Right lobe of liver (tissue), 4 donors: ENCODE data around the gene PSMD2.
"Not testable (repeated sequence)": the region's sequence is repeated elsewhere in the genome, so short reads cannot be mapped to it uniquely, and the experiment has no call there.

ENCODE experiments used
- POLR2A ChIP-seq: fragments of 450-650 bp; IDR thresholded peaks from one replicate; pipeline ENCODE4 v1.6.1; 2017; ENCODE audit warnings: antibody characterized with exemption, mild to moderate bottlenecking
- TF ChIP-seq, protein P1 (sequence below), 4 donors: fragments of 200-600 bp in 3 of 4; fragments of 450-650 bp in 1 of 4; IDR thresholded peaks; one replicate each; pipeline versions ENCODE4 v1.5.1 to v1.8.0; 2016 to 2022; ENCODE audit warnings: antibody characterized with exemption in 4 of 4, mild to moderate bottlenecking in 2 of 4
- donor health status: DM: no; HTN: no; CAD: no.
- donor health status: DM: no; HTN: no; CAD: no.
- donor health status: DM: no; HTN: yes; CAD: no.

DNA sequence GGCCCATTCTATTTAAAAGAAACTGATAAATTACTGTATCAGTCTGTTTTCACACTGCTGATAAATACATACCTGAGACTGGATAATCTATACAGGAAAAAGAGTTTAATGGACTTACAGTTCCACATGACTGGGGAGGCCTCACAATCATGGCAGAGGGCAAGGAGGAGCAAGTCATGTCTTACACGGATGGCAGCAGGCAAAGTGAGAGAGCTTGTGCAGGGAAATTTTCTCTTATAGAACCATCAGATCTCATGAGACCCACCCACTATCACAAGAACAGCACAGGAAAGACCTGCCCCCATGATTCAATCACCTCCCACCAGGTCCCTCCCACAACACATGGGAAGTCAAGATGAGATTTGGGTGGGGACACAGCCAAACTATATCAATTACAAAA lies 31.8 kb upstream of the PSMD2 start:
- TF ChIP-seq POLR2A = not testable (repeated sequence)
- TF ChIP-seq, protein P1, sequence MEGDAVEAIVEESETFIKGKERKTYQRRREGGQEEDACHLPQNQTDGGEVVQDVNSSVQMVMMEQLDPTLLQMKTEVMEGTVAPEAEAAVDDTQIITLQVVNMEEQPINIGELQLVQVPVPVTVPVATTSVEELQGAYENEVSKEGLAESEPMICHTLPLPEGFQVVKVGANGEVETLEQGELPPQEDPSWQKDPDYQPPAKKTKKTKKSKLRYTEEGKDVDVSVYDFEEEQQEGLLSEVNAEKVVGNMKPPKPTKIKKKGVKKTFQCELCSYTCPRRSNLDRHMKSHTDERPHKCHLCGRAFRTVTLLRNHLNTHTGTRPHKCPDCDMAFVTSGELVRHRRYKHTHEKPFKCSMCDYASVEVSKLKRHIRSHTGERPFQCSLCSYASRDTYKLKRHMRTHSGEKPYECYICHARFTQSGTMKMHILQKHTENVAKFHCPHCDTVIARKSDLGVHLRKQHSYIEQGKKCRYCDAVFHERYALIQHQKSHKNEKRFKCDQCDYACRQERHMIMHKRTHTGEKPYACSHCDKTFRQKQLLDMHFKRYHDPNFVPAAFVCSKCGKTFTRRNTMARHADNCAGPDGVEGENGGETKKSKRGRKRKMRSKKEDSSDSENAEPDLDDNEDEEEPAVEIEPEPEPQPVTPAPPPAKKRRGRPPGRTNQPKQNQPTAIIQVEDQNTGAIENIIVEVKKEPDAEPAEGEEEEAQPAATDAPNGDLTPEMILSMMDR (IDR thresholded peaks at IDR 0.05) = not testable (repeated sequence)
